HG03575 (cell line): Measurements from ENCODE around the gene NAV2.

Experiments
- ATAC-seq: cut with Tn5 transposase; IDR thresholded peaks from one replicate; pipeline ENCODE4 v1.9.1; 2021; ENCODE audit not compliant: unreplicated experiment, insufficient number of reproducible peaks, low FRiP score; ENCODE audit errors: extremely low read depth

The NAV2 gene

DNA sequence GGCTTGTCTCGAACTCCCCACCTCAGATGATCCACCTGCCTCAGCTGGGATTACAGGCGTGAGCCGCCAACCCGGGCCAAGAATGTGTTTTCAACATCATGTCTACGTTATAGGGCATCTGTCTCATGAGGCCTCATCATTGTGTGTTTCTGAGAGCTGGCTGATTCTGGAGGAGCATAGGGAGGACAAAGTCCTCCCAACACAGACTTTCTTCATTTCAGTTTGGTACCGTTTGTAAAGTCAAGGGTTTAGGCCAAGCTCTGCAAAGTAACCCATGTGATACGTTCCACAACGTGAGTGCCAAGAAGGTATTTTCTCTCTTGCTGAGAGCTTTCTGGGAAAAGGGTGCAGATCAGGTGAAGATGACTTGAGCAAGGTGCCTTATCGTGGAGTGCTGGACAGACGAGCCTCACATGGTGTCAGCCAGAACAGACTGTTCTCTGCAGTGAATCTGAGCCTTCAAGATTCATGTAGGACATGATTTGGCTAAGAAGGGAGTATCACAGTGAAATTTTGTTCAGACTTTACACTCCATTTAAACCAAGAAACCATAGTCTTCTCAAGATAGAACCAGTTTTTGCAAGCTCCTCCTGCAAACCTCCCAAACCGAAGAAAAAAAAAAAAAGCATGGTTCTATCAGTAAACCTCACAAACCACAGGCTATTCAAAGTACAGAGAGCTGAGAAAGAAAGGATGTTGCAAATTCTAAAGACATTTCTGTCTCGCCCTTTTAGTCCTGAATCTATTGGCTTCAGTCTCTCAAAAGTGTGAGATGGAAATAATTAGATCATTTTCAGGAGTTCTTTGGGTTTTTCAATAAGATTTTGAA lies 376.0 kb downstream of the NAV2 start:
- ATAC-seq = no peak

GRCh38 chr11:20089367-20089766 lies 376.7 kb downstream of the NAV2 start:
- no peak for ATAC-seq

DNA sequence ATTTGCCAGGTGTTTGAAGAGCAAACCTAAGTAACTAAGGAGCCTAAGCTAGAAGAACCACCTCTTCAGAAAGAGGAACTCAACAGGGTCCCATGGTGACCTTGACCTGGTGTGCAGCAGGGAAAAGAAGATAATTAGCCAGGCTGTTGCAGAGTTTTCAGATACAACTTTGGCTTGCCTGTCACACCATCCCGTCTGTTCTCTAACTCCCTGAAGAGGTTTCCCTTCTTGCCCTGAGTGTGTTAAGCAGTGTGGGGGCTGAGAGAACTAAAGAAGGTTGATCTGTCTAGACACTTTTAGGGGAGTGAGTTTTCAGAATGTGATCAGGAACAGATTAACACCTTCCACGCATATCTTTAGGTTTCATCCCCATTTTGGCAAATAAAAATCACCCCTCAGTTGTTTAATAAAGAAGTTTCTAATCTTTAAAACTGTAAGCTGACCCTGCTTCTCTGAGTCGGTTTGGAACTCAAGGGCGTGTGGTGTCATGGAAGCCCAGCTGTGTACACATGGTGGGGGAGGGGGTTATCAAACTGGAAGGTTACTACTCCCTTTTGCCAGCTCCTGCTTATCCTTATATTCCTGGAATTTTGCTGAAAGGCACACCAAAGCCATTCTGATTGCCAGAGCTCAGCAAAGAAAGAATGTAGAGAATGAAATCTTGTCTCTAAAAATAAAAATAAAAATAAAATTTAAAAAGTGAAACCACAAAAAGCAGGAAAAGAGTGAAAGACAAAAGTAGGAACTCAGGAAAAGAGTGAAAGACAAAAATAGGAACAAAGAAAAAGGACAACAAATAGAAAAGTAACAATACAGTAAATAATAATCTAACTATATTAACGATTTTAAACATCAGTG lies 377.4 kb downstream of the NAV2 start:
- ATAC-seq = no peak

DNA sequence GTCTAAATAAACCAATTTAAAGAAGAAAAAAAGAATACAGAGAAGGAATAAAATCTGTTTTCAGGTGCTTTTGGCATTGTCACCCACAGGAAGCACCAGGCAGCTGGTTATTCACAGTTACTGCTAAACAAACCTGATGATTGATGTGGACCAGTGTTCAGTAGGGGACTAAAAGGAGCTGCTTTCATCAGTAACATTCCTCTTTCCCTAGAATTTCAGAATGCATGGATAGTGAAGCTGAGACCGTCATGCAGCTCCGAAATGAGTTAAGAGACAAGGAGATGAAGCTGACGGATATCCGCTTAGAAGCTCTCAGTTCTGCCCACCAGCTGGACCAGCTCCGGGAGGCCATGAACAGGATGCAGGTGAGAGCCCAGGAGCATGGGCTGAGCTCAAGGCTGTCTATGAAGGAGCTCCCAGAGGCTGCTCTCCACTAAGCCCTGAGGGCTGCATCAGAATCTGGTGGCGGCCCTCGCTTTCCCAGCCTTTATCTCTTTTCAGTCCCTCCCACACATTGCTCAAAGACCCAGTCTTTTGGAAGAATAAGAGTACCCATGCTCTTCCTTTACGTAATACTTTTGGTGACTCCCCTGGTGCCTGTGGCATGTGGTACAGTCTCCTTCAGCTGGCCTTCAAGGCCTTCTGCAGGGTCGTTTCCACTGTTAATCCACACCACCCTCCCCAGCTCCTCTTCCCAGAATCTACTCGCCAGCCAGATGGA lies 378.2 kb downstream of the NAV2 start:
- ATAC-seq = no peak

GRCh38 chr11:20093775-20094174 lies 381.1 kb downstream of the NAV2 start:
- ATAC-seq = no peak

DNA sequence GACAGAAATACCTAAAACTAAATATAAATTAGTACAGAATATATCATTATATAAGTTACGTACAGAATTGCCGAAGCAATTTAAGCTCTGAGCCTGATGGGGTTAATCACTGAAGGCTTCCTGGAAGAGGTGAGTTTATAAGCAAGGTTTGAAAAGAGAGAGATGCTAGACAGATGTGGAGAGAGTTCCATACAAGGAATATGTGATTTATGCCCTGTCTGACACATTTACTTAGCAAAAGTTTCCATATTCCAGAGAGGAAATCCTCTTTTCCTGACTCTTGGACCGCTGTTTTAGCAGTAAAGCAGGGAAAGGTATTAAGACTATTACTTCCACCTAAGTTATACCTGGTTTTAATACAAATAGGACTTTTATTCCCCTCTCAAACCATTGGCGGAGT lies 382.6 kb downstream of the NAV2 start:
- no peak for ATAC-seq

- ATAC-seq = no peak
Observed at GRCh38 chr11:20097319-20098221, 384.9 kb downstream of the NAV2 start.

DNA sequence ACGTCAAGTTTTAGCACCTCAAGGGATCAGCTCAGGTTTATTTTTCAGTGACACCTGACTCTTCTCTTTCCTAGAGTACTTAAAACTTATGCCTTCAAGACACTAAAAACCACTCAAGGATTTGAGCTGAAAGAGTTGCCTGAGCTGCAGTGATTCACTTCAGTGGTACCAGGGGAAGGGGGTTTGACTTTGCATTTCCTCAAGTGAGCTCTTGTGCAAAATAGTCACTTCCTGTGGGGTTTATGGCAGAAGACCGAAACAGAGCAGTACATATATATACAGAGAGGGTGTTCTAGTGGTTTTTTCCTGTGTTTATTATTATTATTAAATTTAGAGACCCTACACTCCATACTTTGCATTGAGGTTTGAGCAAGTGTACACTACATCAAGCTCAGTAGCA lies 386.9 kb downstream of the NAV2 start:
- no peak for ATAC-seq

DNA sequence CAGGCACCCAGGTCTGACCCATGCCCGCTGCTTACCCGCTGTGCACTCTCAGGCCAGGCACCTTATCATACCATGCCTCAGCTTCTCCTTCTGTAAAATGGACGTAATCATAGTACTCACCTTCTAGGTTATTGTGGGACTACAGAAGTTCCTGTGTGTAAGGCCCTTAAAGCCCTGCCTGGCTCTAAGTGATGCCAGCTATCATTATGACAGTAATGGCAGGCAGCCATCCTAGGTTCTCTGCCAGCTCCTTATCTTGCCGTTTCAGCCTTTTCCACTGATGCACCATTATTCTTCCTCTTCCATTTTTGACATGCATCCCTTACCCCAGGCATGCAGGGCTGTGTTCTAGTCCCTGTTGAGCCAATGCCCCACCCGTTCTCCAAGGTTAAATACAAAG lies 389.8 kb downstream of the NAV2 start:
- ATAC-seq = no peak

DNA sequence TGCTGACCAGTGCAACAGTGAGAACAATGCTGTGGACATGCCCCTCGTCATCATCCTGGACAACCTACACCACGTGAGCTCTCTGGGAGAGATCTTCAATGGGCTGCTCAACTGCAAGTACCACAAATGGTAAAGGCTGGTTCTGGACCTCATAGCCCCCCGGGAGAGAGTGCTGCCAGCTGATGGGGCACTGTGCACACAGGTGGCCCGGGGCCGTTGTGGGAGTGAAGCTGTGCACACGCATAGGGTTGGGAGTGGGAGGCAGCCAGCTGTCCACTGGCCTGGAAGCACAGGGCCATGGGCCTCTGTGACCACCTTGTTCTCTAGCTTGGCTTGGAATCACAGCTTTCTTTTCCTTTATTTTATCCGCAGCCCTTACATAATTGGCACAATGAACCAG lies 390.6 kb downstream of the NAV2 start:
- no peak for ATAC-seq

- no peak for ATAC-seq
Observed at GRCh38 chr11:20105427-20105826, 392.8 kb downstream of the NAV2 start.

- no peak for ATAC-seq
Observed at GRCh38 chr11:20109731-20110445, 397.3 kb downstream of the NAV2 start.

- ATAC-seq = no peak
Observed at GRCh38 chr11:20110908-20111669, 398.5 kb downstream of the NAV2 start.

DNA sequence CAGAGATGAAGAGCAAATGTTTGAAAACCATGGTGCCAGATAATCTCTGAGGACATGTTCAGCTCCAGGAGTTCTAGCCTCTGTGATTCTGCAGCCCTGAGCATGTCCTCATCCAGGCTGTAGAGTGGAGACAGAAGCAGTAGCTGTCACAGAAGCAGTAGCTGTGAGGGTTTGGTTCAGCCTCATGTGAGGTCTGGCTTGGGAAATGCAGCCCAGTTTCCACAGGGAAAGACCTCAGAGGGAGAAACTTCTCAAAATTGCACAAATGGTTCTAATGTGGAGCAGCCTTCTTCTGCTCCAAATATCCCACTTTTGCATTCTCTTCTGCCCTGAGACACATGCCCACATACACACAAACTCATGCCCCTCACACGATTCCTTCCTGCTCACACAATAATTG lies 399.2 kb downstream of the NAV2 start:
- no peak for ATAC-seq

DNA sequence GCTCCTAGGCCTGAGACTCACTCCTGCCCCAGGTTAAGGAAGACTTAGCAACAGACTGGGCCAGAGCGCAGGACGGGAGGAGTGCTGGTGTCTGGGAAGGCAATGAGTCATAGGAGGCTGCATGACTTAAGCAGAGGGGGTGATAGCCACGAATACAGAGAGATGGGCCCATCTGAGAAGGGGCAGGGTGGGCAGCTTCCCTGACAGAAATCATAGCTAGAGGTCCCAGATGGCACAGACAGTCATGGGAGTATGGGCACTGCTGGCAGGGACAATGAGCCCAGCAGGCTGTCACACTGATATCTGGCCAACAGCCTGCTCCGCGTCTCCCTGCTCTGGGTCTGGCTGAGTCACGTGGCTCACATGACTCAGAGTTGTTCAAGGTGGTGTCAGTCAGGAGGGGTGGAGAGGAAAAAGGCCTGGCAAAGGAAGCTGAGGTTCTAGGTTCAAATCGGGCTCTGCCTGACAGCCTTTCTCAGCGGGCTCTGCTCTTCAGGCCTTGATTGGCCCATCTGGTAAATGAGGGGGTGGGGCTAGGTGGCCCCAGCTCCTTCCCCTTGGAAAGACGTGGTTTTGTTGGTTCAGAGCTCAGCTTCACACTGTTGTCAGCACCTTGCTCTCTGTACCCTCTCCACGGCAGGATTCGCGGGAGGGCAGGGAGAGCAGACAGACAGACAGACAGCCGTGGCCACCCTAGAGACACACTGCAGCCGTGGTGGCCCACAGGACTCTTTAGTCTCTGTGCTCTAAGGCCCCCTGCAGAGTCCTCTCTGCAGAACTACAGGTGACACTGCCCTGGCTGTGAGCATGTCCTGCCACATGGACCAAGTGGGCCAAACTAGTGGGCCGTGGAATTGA lies 399.9 kb downstream of the NAV2 start:
- no peak for ATAC-seq

- ATAC-seq = no peak
Observed at GRCh38 chr11:20113149-20113438, 400.5 kb downstream of the NAV2 start.

GRCh38 chr11:20114588-20114987 lies 402.0 kb downstream of the NAV2 start:
- ATAC-seq = no peak
